ENCODE measurements around the gene DNAJB13.

The DNAJB13 gene

DNA sequence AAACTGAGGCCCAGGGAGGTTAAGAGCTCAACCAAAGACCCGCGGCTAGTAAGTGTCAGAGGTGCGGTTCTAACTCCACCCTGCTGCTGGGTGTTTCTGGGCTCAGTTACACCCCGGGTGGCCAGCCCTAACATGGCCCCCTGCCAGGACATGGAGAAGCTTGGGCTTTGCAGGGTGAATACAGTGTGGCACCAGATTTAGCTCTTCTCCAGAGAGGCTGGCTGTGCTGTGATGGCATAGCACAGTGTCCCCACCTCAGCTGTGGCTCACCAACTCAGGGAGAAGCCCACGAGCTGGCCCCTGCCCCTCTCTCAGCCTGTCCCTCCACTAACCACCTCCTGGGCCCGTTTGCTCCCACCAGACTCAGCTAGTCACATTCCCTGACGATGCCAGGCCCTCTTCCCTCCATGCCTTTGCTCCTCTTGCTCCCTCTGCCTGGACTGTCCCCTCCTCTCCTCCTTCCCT is 51.0 kb downstream of the DNAJB13 start:
- DNase-seq: no peak

- no peak for DNase-seq
Observed at GRCh38 chr11:74002832-74003231, 52.0 kb downstream of the DNAJB13 start.

GRCh38 chr11:74004046-74004695 is 53.3 kb downstream of the DNAJB13 start:
- no peak for DNase-seq

DNA sequence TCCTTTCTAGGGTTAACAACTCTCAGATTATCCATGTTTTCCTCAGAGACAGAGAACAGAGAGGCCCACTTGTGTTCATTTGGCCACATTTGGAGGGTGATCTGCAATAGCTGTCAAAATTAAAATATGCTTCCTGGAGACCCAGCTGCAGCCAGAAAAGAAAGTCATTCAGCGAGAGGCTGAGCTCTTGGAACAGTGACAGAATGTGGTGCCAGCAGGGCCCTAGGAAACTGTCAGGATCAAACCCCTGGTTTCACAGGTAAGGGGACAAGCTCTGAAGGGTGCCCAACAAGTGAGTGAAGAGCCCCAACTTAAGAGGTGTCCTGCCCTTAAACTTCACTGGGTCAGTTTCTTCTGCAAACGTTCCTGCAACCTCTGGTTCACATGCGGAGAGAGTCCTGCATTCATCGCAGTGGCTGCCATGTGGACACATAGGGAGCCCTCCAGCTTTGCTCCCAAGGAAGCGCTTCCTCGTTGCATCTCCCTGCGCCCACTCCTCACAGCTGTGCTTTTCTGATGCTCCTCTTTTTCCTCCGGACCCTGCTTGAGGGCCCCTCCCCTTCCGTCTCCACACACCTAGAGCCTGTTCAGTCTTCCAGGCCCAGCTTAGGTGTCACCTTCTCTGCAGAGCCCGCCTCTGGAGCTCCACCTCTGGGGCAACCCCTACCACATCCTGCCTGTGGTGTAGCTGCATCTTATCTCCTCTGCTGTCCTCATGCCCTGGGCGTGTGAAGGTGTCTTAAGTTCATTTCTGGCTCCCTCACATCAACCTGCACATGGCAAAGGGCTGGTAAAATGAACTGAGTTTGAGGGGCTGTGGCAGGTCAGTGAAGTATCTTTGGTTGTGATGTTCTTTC is 54.2 kb downstream of the DNAJB13 start:
- no peak for DNase-seq

DNA sequence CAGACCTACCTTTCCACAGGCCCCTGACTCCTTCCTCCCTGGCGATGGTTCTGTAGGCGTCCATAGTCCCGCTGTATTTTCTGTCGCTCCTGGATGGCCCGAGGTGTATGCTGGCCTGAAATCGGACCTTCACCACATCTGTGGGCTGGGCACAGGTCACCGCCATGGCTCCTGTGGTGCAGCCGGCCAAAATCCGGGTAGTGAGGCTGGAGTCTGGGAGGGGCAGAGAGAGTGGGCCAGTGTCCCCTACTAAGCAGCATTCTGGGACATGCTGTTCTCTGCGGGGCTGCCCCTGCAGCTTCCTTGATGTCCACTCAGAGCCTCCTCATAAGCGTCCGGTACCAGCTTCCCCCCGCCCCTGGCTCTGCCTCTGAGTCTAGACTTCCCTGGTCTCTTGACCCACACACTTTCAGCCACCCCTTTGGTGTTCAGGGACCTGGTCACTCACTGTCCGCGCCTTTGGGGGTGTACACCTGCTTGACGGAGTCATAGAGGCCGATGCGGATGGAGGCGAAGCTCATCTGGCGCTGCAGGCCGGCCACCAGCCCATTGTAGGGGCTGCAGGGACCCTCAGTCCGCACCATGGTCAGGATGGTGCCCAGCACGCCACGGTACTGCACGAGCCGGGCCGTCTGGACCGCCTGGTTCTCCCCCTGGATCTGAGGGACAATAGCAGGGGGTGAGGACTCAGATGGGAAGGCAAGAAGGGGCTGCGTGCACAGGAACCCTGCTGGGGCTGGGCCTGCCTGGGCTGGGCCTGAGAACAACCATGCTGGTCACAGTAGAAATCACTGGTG is 55.1 kb downstream of the DNAJB13 start:
- DNase-seq: no peak

DNA sequence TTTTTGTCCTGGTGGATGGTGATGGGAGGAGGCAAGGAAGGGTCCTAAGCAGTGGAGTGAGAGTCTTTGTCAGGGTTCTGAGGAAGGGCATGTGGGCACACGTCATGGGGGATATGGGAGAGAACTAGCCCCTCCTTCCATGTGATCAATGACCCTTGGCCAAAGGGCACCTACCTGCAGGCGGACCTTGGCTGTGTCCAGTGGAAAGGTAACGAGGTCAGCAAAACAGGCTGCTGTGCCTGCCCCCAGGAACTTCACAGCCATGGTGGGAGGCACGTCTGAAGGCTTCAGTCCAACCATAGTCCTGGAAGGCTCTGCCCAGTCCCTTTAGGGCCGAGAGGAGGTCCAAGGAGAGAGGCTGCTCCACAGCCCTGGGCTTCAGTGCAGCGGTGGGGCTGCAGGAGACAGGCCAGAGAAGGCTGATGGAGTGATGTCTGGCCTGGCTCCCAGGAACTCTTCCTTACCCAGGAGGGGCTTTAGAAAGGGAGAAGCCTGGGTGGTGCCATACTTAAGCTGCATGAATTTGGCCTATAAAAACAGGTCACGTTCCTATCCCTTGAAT is 56.0 kb downstream of the DNAJB13 start:
- DNase-seq: no peak

- no peak for DNase-seq
Observed at GRCh38 chr11:74007691-74008372, 57.0 kb downstream of the DNAJB13 start.

DNA sequence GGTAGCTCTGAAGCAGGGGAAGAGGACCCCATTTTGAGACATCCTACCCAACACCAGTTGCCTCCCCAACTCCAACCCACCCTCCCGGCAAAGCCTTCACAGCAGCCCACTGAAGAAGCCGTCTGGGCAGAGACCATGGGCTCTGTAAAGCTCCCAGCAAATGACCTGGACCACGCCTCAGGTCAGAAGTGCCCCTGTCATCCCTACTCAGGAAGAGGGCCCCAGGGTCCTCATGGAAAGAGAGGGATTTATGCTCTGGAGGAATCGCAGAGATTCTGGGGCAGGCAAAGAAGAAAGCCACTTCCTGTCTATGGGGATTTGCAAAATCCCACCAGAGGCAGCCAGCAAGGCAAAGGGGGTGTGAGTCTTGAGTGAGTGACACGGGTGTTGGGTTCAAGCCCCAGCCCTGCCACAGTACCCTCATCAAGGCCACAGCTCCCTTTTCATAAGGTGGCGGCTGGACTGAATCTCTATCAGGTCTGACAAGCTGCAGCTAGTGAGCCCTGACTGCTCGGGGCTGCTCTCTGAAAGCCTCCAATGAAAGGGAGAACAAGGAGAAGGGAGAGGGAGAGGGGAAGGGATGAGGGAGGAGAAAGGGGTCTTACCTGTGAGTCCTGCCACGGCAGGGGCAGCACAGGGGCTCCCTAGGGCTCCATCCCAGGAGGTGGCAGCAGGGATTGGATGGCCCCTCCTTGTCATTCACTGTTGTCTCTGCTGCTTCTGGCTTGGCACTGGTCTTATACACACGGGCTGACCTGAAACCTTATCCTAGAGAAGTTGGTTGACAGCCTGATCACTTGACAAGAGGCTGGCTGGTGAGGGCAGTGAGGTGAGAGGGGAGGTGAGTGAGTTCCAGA is 57.8 kb downstream of the DNAJB13 start, which contains the start of gene UCP3:
UCP3 (minus strand) TSS at position 713 of the 857 bp plus-strand sequence. CDS start 2,043 bp downstream, outside the sequence.
- no peak for DNase-seq

- no peak for DNase-seq
Observed at GRCh38 chr11:74009230-74009547, 58.4 kb downstream of the DNAJB13 start.

DNA sequence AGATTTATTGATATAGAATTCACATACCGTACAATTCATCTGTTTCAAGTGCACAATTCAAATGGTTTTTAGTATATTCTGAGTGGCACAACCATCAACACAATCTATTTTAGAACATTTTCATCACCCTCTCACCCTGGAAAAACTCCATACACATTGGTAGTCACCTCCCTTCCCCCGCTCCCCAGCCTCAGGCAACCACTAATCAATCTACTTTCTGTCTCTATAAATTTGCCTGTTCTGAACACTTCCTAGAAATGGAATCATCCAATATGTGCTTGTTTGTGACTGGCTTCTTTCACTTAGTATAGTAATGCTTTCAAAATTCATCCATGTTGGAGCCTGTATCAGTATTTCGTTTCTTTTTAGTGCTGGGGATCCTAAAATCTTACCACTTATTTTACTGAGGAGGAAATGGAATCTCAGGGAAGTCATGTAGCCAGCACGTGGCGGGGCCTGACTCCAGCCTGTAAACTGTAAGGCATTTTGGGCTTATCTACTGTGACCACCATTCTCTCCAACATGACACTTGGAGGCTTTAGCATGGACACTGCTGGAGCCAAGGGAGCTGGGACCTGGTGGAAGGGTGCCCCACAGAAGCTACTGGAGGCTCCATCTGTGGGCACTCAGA is 59.0 kb downstream of the DNAJB13 start:
- DNase-seq: no peak

DNA sequence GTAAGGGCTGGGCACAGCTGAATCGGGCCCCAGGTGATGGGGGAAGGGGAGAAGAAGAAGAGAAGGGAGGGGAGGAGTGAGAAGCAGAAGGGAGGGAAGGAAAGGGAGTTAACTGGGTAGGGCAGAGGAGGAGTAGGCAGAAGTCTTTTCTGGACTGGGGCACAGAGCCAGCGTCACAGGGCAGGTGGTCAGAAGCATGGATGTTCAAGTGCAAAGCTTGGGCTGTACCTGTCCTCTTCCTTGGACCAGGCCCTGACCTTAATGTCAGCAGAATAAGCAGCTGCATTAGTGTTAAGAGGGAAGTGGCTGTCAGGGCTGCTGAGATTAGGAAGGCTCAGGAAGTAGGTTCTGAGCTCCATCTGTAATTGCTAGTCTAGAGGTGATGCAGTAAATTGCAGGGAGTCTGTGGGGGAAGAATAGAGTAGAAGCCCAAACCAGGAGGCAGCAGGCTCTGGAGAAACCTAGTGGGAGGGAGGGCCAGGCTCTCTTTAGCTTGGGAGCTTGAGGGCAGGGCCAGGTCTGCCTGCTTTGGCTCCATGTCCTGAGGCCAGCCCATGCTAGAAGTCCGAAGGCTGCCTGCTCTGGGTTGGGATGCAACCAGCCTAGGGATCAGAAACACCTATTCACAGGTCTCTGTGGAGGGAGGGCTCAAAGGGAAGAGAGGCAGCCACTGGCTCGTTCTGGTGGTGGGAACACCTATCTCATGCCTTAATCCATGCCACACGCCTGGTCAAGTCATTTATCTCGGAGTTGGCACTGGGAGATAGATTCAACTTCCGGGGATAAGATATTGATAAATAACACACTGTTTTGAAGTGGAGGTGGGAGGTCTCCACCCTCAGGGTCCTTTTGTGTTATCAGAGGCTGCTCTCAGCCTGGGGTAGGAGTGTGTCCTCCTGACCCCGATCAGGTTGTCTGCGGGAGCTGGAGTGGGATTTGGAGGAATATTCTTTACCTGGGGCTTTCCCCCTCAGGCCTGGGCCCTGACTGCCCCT is 59.8 kb downstream of the DNAJB13 start:
- DNase-seq: no peak

GRCh38 chr11:74011360-74012073 is 60.7 kb downstream of the DNAJB13 start:
- peak in 1 of 3 donors; percentile 28 for DNase-seq

DNA sequence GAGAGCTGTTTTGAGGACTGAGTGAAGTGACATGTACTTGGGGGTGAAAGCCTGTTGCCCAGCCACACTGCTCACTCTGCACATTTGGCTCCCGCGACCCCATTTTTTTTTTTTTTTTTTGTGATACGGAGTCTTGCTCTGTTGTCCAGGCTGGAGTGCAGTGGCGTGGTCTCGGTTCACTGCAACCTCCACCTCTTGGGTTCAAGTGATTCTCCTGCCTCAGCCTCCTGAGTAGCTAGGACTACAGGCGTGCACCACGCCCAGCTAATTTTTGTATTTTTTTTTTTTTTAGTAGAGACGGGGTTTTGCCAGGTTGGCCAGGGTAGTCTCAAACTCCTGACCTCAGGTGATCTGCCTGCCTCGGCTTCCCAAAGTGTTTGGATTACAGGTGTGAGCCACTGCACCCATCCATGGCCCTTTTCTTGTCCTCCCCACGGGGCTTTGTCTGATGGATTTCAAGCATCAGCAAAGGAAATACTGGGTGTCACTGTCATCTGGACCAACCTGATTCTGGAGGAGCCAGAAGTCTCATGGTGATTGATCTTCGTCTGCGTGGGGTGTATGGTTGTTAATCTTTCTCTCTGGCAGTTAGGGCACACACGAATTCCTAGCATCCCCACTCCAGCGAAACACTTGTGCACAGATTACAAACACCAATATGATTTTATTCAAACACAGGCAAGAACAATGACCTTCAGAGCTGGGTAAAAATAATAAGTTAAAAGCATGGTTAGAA is 61.4 kb downstream of the DNAJB13 start:
- no peak for DNase-seq

- DNase-seq: no peak
Observed at GRCh38 chr11:74013141-74013540, 62.3 kb downstream of the DNAJB13 start.

DNA sequence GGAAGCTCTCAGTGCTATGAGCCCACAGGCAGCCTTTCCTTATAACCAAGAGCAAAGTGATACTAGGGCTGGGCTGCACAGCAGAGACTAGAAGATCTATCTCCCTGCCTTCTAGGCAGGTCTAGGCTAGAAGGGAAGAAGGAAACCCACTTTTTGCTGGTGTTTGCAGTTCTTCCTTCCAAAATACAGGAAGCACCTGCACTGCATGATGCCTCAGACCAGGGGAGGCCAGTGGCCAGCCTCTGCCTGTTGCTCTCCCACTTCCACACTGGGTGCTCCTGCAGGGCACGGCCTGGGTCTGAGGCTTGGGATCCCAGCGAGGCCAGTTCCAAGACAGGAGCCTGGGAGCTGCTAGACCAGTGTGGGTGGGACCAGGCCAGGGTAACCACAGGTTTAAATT is 64.1 kb downstream of the DNAJB13 start:
- peak in 1 of 3 donors; percentile 25 for DNase-seq

DNA sequence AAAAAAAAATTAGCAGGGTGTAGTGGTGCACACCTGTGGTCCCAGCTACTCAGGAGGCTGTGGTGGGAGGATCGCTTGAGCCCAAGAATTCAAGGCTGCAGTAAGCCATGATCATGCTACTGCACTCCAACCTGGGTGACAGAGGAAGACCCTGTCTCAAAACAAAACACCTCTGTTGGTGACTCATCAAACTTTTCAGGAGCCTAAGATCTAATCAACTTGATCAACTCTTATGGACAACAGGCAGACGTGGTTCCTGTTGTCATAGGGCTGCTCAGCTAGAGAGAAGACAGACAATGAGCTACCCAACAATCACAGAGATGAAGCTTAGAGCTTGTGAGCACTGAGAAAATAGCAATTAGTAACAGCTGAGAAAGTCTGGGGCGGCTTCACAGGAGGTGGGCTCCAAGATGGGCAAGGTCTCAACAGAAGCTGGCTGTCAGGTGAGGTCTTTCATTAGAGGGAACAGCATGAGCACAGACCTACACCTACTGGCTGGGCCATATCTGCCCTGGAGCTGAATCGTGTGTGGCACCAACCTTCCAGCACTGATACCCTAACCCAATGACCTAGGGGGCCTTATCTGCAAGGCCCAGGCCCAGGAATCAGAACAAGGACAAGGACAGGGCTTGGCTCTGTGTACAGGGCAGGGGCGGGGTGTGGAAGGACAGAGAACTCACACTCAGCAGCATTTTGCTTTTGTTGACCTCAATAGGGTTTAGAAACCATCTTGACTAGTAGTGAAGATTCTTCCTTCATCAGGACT is 65.3 kb downstream of the DNAJB13 start:
- DNase-seq: no peak

GRCh38 chr11:74017631-74018030 is 66.8 kb downstream of the DNAJB13 start:
- no peak for DNase-seq

Measured in suppressor macrophage treated with lipopolysaccharide for 1 hour (primary cell).